HG03460 (cell line): ENCODE data around the gene ARHGAP5.

Source experiments
- ATAC-seq: cut with Tn5 transposase; IDR thresholded peaks from one replicate; pipeline ENCODE4 v1.9.1; 2021; ENCODE audit not compliant: unreplicated experiment

The ARHGAP5 gene

GRCh38 chr14:32077081-32078022 lies at the start of gene ARHGAP5:
Gene ARHGAP5, plus strand, starts transcription at chr14:32077304. Its CDS starts 13,366 bp downstream, at chr14:32090670.
- peak; percentile 36 for ATAC-seq

- ATAC-seq, result no peak
Observed at GRCh38 chr14:32028599-32028998, 48.5 kb upstream of the ARHGAP5 start.

GRCh38 chr14:32033543-32033942 lies 43.6 kb upstream of the ARHGAP5 start:
- ATAC-seq, result no peak

- no peak for ATAC-seq
Observed at GRCh38 chr14:32038876-32039275, 38.2 kb upstream of the ARHGAP5 start.

- no peak for ATAC-seq
Observed at GRCh38 chr14:32039401-32040030, 37.6 kb upstream of the ARHGAP5 start.

- ATAC-seq, result no peak
Observed at GRCh38 chr14:32043624-32044023, 33.5 kb upstream of the ARHGAP5 start.

GRCh38 chr14:32044454-32044853 lies 32.6 kb upstream of the ARHGAP5 start:
- ATAC-seq, result no peak

- no peak for ATAC-seq
Observed at GRCh38 chr14:32047791-32048190, 29.3 kb upstream of the ARHGAP5 start.

- no peak for ATAC-seq
Observed at GRCh38 chr14:32049361-32050088, 27.6 kb upstream of the ARHGAP5 start.

- no peak for ATAC-seq
Observed at GRCh38 chr14:32050878-32051277, 26.2 kb upstream of the ARHGAP5 start.

GRCh38 chr14:32054536-32054935 lies 22.6 kb upstream of the ARHGAP5 start:
- no peak for ATAC-seq

- no peak for ATAC-seq
Observed at GRCh38 chr14:32055175-32055574, 21.9 kb upstream of the ARHGAP5 start.

GRCh38 chr14:32059702-32060101 lies 17.4 kb upstream of the ARHGAP5 start:
- no peak for ATAC-seq

GRCh38 chr14:32064931-32065330 lies 12.2 kb upstream of the ARHGAP5 start:
- ATAC-seq, result no peak

GRCh38 chr14:32068708-32069107 lies 8.4 kb upstream of the ARHGAP5 start:
- ATAC-seq, result no peak

GRCh38 chr14:32070282-32070681 lies 6.8 kb upstream of the ARHGAP5 start:
- no peak for ATAC-seq

- no peak for ATAC-seq
Observed at GRCh38 chr14:32072676-32073075, 4.4 kb upstream of the ARHGAP5 start.

GRCh38 chr14:32073537-32074189 lies 3.4 kb upstream of the ARHGAP5 start:
- no peak for ATAC-seq

- ATAC-seq, result no peak
Observed at GRCh38 chr14:32074887-32075572, 2.1 kb upstream of the ARHGAP5 start.

GRCh38 chr14:32075672-32076277 lies 1.3 kb upstream of the ARHGAP5 start:
- ATAC-seq, result peak; percentile 17
